Testis (tissue), 3 donors: ENCODE measurements around the gene CDK14. TPM values are rescaled to one million over a fixed set of nuclear protein-coding genes. Genes with fewer than 3 reads are reported as not detected.

ENCODE experiments used
- DNase-seq: peaks from one replicate; pipeline ENCODE4 v3.0.0-alpha.2; 2019
- H3K27ac ChIP-seq, 2 donors: fragments of 200-600 bp; sonication (generic); one replicate each; pipeline ENCODE4 v1.5.1; 2019
- H3K27me3 ChIP-seq: fragments of 200-600 bp; sonication (generic); one replicate; pipeline ENCODE4 v1.5.1; 2019
- H3K36me3 ChIP-seq: fragments of 200-600 bp; sonication (generic); one replicate; pipeline ENCODE4 v1.5.1; 2017; ENCODE audit warnings: low read depth; ENCODE audit errors: missing control alignments
- H3K4me1 ChIP-seq: fragments of 200-600 bp; sonication (generic); one replicate; pipeline ENCODE4 v1.5.1; 2019
- H3K4me3 ChIP-seq, 2 donors: fragments of 200-600 bp; sonication (generic); one replicate each; pipeline ENCODE4 v1.5.1; 2017 to 2019
- H3K9me3 ChIP-seq: fragments of 200-600 bp; sonication (generic); one replicate; pipeline ENCODE4 v1.5.1; 2017
- CTCF ChIP-seq, 3 experiments: fragments of 450-650 bp in 2 of 3; fragments of 200-600 bp in 1 of 3; sonication (generic) in 1 of 3; IDR thresholded peaks; one replicate each; pipeline ENCODE4 v1.5.1; 2016 to 2019; ENCODE audit warnings: antibody characterized with exemption in 3 of 3, mild to moderate bottlenecking in 2 of 3, moderate library complexity in 1 of 3
- POLR2A ChIP-seq: fragments of 450-650 bp; IDR thresholded peaks from one replicate; pipeline ENCODE4 v1.6.1; 2017; ENCODE audit warnings: antibody characterized with exemption, mild to moderate bottlenecking, moderate library complexity
- WGBS, 2 donors: methylation state at CpG; one replicate each; pipeline ENCODE4 v1.1.5; 2018; 5-methylcytosine and 5-hydroxymethylcytosine counted together
- intact Hi-C: fragments of 100-400 bp; cut with DNase I; formaldehyde crosslinking; loops from one replicate; pipeline ENCODE4 v1.15.1; 2023; ENCODE audit warnings: low total_unique reads
- polyA plus RNA-seq: library from polyadenylated mRNA; stranded (reverse); fragments of 350-450 nt; fragmentation: Illumina TruSeq; extraction: RNeasy Lipid Tissue Mini Kit (QIAGEN cat#74804); gene quantifications from one replicate; pipeline ENCODE4 v1.2.3, GENCODE V29; 2014; ENCODE audit warnings: low read depth, low replicate concordance; ENCODE audit not compliant: insufficient read depth
- total RNA-seq, 2 donors: library from RNA; depleted of rRNA; stranded (reverse); fragments of >200 nt; gene quantifications; one replicate each; pipeline ENCODE4 v1.2.3, GENCODE V29; 2016

The CDK14 gene
- total and polyA plus RNA-seq, 3 donors from 2014 or later, result 18.9 to 22.7 (median 19.5) TPM

- no peaks in the 10 kb centered on the region for H3K4me1 ChIP-seq
- no peaks in the 10 kb centered on the region for H3K9me3 ChIP-seq
- H3K4me3 ChIP-seq, result no peak overlapping the region
- H3K27me3 ChIP-seq, result no peaks in the 10 kb centered on the region
- no peak for DNase-seq
- intact Hi-C loops, result no loop called here
- no peak overlapping the region for H3K27ac ChIP-seq
- 86 to 91% methylated on average over 3 of the region's 3 CpGs for WGBS, 2 donors
- H3K36me3 ChIP-seq, result no peaks in the 10 kb centered on the region
- no peak for TF ChIP-seq POLR2A
- no peak for TF ChIP-seq CTCF (IDR thresholded peaks at IDR 0.05)
Observed at GRCh38 chr7:91149341-91150246, 553.5 kb downstream of the CDK14 start.

- no peak for TF ChIP-seq CTCF (IDR thresholded peaks at IDR 0.05)
- TF ChIP-seq POLR2A, result no peak
- no peaks in the 10 kb centered on the region for H3K36me3 ChIP-seq
- intact Hi-C loops, result no loop called here
- WGBS, 2 donors, result 93 to 97% methylated on average over 4 of the region's 4 CpGs
- no peaks in the 10 kb centered on the region for H3K4me1 ChIP-seq
- H3K27me3 ChIP-seq, result no peaks in the 10 kb centered on the region
- DNase-seq, result no peak
- no peak overlapping the region for H3K27ac ChIP-seq
- H3K4me3 ChIP-seq, result no peak overlapping the region
- H3K9me3 ChIP-seq, result no peaks in the 10 kb centered on the region
Observed at GRCh38 chr7:91151916-91152315, 555.8 kb downstream of the CDK14 start.

- intact Hi-C loops, result no loop called here
- WGBS, 2 donors, result 86 to 88% methylated on average over 10 of the region's 10 CpGs
- H3K9me3 ChIP-seq, result no peaks in the 10 kb centered on the region
- TF ChIP-seq POLR2A (no peak), CTCF (IDR thresholded peaks at IDR 0.05) (no peak)
- DNase-seq, result no peak
- no peak overlapping the region for H3K4me3 ChIP-seq
- no peaks in the 10 kb centered on the region for H3K4me1 ChIP-seq
- no peak overlapping the region for H3K27ac ChIP-seq
- H3K36me3 ChIP-seq, result no peaks in the 10 kb centered on the region
- no peaks in the 10 kb centered on the region for H3K27me3 ChIP-seq
Observed at GRCh38 chr7:91156316-91157185, 560.4 kb downstream of the CDK14 start.

- H3K4me3 ChIP-seq, result no peak overlapping the region
- 79 to 94% methylated on average over 6 of the region's 6 CpGs for WGBS, 2 donors
- H3K36me3 ChIP-seq, result no peaks in the 10 kb centered on the region
- TF ChIP-seq POLR2A (no peak), CTCF (IDR thresholded peaks at IDR 0.05) (no peak)
- no peaks in the 10 kb centered on the region for H3K9me3 ChIP-seq
- no peak for DNase-seq
- H3K27me3 ChIP-seq, result no peaks in the 10 kb centered on the region
- no peaks in the 10 kb centered on the region for H3K4me1 ChIP-seq
- H3K27ac ChIP-seq, result no peak overlapping the region
- intact Hi-C loops, result no loop called here
Observed at GRCh38 chr7:91157579-91158320, 561.6 kb downstream of the CDK14 start.
